ENCODE data around the gene PDE3B. TPM values are rescaled to one million over a fixed set of nuclear protein-coding genes. Genes with fewer than 3 reads are reported as not detected.

PDE3B gene
- polyA plus RNA-seq, 1 of the 3 experiments (the other 2 are of a cell fraction): 0.26 TPM

DNA sequence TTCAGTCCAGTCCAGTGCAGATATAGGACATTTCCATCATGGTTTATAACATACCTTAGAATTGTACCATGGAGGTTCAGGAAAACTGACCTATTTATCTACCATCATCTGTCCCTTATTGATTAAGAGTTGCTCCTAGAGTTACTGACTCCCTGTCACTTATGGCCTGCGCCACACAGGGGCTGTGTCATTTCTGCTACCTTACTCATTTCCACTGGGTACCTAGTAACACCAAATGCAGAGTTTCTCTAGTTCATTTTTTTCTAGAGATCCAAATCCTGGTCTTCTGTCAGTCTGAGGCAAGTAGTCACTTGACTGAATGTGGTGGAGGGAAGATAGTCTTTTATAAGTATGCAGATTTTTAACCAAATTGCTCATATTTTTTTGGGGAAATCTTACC lies 59.2 kb downstream of the PDE3B start:
- Histone ChIP-seq H3K4me1 (ENCODE audit: control insufficient read depth in 1 of 2, insufficient read depth in 2 of 2, low read depth in 1 of 2, low read length in 1 of 2) (no peaks in the 10 kb centered on the region; a peak in 1 of 4 replicates), H3K4me2 (no peak overlapping the region), H3K9ac (no peak overlapping the region), H4K20me1 (ENCODE audit: insufficient read depth) (no peaks in the 10 kb centered on the region), H3K79me2 (ENCODE audit: insufficient read depth) (no peaks in the 10 kb centered on the region), H3K27me3 (ENCODE audit: insufficient read depth) (no peaks in the 10 kb centered on the region), H3K36me3 (replicated peaks in 1 of 2; ENCODE audit: control insufficient read depth in 1 of 2, insufficient read depth in 2 of 2, low read length in 1 of 2) (no peaks in the 10 kb centered on the region), H3K9me3 (peaks cover 6% of the 10 kb centered on the region), H3K4me3 (ENCODE audit: low read depth in 2 of 2, low read length in 1 of 2) (no peak overlapping the region), H3K27ac (ENCODE audit: low read depth in 2 of 2, low read length in 1 of 2) (no peak overlapping the region), H2AFZ (ENCODE audit: low read depth) (no peak overlapping the region), H3F3A (replicated peaks; ENCODE audit: insufficient read depth) (no peaks in the 10 kb centered on the region), H3K9me2 (no peaks in the 10 kb centered on the region)
- POLR2A ChIA-PET: no interaction called here
- CTCF ChIA-PET: no interaction called here
- 53% methylated on average over 1 of the region's 1 CpG for WGBS (ENCODE audit: low lambda C conversion rate)
- no peak for DNase-seq
- TF ChIP-seq TCF12 (IDR thresholded peaks at IDR 0.05): no peak
- no peak for TF ChIP-seq MEF2A (IDR thresholded peaks at IDR 0.05; ENCODE audit: borderline replicate concordance, low read depth)
- TF ChIP-seq RCOR1 (IDR thresholded peaks at IDR 0.05; ENCODE audit: low read length): no peak
- no peak for TF ChIP-seq GATA2 (CRISPR knock-in tag; IDR thresholded peaks at IDR 0.05)
- TF ChIP-seq NRF1 (IDR thresholded peaks at IDR 0.05; ENCODE audit: low read depth, low read length): no peak

DNA sequence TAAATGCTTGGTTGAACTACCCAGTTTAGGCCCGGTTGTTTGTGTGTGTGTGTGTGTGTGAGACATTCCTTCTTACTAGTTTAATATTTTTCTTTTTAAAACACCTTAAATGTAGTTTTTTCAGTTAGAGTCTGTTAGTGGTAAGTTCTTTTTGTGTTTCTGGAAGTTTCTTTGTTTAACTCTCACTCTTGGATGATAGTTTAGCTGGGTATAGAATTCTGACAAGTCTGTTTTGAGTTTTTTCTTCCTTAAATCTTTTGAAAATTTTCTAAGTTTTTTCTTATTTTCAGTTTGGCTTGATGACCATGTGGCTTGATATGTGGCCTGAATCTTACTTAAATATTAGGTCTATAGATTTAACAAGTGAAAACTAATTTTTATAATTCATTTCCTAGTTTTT lies 60.1 kb downstream of the PDE3B start:
- Histone ChIP-seq H3K27ac (ENCODE audit: low read depth in 2 of 2, low read length in 1 of 2) (no peak overlapping the region), H3K79me2 (ENCODE audit: insufficient read depth) (no peaks in the 10 kb centered on the region), H3K9me2 (no peaks in the 10 kb centered on the region), H4K20me1 (ENCODE audit: insufficient read depth) (no peaks in the 10 kb centered on the region), H3K9ac (no peak overlapping the region), H3K4me3 (ENCODE audit: low read depth in 2 of 2, low read length in 1 of 2) (no peak overlapping the region), H3K9me3 (peaks cover 6% of the 10 kb centered on the region), H3K4me2 (no peak overlapping the region), H2AFZ (ENCODE audit: low read depth) (no peak overlapping the region), H3F3A (replicated peaks; ENCODE audit: insufficient read depth) (no peaks in the 10 kb centered on the region), H3K36me3 (replicated peaks in 1 of 2; ENCODE audit: control insufficient read depth in 1 of 2, insufficient read depth in 2 of 2, low read length in 1 of 2) (no peaks in the 10 kb centered on the region), H3K27me3 (ENCODE audit: insufficient read depth) (no peaks in the 10 kb centered on the region), H3K4me1 (ENCODE audit: control insufficient read depth in 1 of 2, insufficient read depth in 2 of 2, low read depth in 1 of 2, low read length in 1 of 2) (no peaks in the 10 kb centered on the region; a peak in 1 of 4 replicates)
- no peak for DNase-seq
- TF ChIP-seq MEF2A (IDR thresholded peaks at IDR 0.05; ENCODE audit: borderline replicate concordance, low read depth): no peak
- TF ChIP-seq RFX5 (IDR thresholded peaks at IDR 0.05; ENCODE audit: low read length): no peak
- TF ChIP-seq RXRA (IDR thresholded peaks at IDR 0.05; ENCODE audit: borderline replicate concordance, low read depth): no peak
- TF ChIP-seq, protein P1, sequence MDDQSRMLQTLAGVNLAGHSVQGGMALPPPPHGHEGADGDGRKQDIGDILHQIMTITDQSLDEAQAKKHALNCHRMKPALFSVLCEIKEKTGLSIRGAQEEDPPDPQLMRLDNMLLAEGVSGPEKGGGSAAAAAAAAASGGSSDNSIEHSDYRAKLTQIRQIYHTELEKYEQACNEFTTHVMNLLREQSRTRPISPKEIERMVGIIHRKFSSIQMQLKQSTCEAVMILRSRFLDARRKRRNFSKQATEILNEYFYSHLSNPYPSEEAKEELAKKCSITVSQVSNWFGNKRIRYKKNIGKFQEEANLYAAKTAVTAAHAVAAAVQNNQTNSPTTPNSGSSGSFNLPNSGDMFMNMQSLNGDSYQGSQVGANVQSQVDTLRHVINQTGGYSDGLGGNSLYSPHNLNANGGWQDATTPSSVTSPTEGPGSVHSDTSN (IDR thresholded peaks at IDR 0.05): no peak
- TF ChIP-seq, protein P2, sequence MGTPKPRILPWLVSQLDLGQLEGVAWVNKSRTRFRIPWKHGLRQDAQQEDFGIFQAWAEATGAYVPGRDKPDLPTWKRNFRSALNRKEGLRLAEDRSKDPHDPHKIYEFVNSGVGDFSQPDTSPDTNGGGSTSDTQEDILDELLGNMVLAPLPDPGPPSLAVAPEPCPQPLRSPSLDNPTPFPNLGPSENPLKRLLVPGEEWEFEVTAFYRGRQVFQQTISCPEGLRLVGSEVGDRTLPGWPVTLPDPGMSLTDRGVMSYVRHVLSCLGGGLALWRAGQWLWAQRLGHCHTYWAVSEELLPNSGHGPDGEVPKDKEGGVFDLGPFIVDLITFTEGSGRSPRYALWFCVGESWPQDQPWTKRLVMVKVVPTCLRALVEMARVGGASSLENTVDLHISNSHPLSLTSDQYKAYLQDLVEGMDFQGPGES (IDR thresholded peaks at IDR 0.05; ENCODE audit: low read depth, low read length): no peak
- TF ChIP-seq TEAD4 (IDR thresholded peaks at IDR 0.05; ENCODE audit: borderline replicate concordance, insufficient read depth): no peak
- no peak for TF ChIP-seq GABPA (IDR thresholded peaks at IDR 0.05; ENCODE audit: low read depth)
- TF ChIP-seq RCOR1 (IDR thresholded peaks at IDR 0.05; ENCODE audit: low read length): no peak
- TF ChIP-seq, protein P3, sequence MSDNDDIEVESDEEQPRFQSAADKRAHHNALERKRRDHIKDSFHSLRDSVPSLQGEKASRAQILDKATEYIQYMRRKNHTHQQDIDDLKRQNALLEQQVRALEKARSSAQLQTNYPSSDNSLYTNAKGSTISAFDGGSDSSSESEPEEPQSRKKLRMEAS (IDR thresholded peaks at IDR 0.05; ENCODE audit: low read depth): no peak
- no peak for TF ChIP-seq FOXJ3 (CRISPR knock-in tag; IDR thresholded peaks at IDR 0.05)
- 44% methylated on average over 1 of the region's 1 CpG for WGBS (ENCODE audit: low lambda C conversion rate)
- CTCF ChIA-PET: no interaction called here
- POLR2A ChIA-PET: no interaction called here

All from SK-N-SH (cell line).